ENCODE data around the gene DPH7.

DNA sequence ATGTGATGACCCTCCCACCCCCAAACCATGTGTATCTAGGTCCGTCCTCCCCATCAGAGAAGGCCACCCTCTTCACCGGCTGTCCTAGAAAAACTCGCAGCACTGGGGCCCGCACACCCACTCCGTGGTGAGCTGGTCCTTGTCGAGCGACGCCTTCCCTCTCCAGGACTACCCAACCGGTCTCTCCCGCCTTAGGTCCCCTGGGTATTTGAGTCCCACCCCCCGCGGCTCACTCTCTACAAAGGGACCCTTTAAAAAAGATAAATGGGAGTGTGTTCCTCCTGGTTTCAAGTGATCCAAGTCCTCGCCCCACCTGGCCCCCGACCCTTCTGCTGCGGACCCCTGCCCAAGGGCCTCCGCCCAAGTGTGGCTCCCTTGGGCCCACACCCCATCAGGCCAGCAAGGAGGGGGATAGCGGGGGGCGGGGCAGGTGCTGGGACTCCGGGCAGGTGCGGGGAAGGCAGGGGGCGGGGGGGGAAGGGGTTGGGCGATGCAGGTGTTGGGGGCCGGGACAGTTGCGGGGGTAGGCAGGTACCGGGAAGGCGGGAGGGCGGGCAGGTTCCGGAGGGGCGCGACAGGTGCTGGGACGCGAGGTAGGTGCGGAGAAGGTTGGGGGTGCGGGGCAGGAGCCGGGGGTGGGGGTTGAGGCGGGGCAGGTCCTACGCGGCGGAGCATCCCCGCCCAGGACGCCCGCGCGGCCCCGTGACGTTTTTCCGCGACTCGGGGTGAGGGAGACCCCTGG lies 25.8 kb upstream of the DPH7 start:
- TF ChIP-seq, protein P1, sequence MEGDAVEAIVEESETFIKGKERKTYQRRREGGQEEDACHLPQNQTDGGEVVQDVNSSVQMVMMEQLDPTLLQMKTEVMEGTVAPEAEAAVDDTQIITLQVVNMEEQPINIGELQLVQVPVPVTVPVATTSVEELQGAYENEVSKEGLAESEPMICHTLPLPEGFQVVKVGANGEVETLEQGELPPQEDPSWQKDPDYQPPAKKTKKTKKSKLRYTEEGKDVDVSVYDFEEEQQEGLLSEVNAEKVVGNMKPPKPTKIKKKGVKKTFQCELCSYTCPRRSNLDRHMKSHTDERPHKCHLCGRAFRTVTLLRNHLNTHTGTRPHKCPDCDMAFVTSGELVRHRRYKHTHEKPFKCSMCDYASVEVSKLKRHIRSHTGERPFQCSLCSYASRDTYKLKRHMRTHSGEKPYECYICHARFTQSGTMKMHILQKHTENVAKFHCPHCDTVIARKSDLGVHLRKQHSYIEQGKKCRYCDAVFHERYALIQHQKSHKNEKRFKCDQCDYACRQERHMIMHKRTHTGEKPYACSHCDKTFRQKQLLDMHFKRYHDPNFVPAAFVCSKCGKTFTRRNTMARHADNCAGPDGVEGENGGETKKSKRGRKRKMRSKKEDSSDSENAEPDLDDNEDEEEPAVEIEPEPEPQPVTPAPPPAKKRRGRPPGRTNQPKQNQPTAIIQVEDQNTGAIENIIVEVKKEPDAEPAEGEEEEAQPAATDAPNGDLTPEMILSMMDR (IDR thresholded peaks at IDR 0.05; ENCODE audit: insufficient read depth, low read depth, low read length) = no peak
- TF ChIP-seq EZH2 (IDR thresholded peaks at IDR 0.05; ENCODE audit: insufficient read depth, low read length) = no peak
